GM23338 (cell line): ENCODE results near the gene OR51V1. TPM values are rescaled to one million over a fixed set of nuclear protein-coding genes. Genes with fewer than 3 reads are reported as not detected.

Source experiments
- ATAC-seq: fragments of 200-7000 bp; cut with Tn5 transposase; 3 replicates; pipeline ENCODE4 v1.9.1; 2020
- DNase-seq: peaks from one replicate; pipeline ENCODE4 v3.0.0-alpha.2; 2015; ENCODE audit warnings: low spot score
- H2AFZ ChIP-seq: fragments of 200-600 bp; sonication (generic); 2 replicates; pipeline ENCODE4 v1.8.0; 2016; ENCODE audit warnings: antibody characterized with exemption, mild to moderate bottlenecking, moderate library complexity
- H3F3A ChIP-seq: fragments of 200-600 bp; sonication (generic); replicated peaks from 2 replicates; pipeline ENCODE4 v1.8.0; 2017; ENCODE audit warnings: antibody characterized with exemption, mixed run types, low read depth
- H3K27ac ChIP-seq: fragments of 200-600 bp; sonication (generic); 2 replicates; pipeline ENCODE4 v1.6.1; 2016; ENCODE audit warnings: low read depth
- H3K27me3 ChIP-seq: fragments of 200-600 bp; sonication (generic); 2 replicates; pipeline ENCODE4 v1.8.0; 2016; ENCODE audit warnings: mild to moderate bottlenecking, mixed run types, moderate library complexity; ENCODE audit not compliant: insufficient read depth
- H3K36me3 ChIP-seq: fragments of 200-600 bp; sonication (generic); 2 replicates; pipeline ENCODE4 v1.8.0; 2016; ENCODE audit warnings: mild to moderate bottlenecking; ENCODE audit not compliant: insufficient read depth
- H3K4me1 ChIP-seq: fragments of 200-600 bp; sonication (generic); 2 replicates; pipeline ENCODE4 v1.8.0; 2016; ENCODE audit warnings: mild to moderate bottlenecking, moderate library complexity; ENCODE audit not compliant: insufficient read depth
- H3K4me2 ChIP-seq: fragments of 200-600 bp; sonication (generic); 2 replicates; pipeline ENCODE4 v1.7.1; 2017; ENCODE audit warnings: mixed run types
- H3K4me3 ChIP-seq: fragments of 200-600 bp; sonication (generic); 2 replicates; pipeline ENCODE4 v1.6.1; 2016; ENCODE audit warnings: mixed run types
- H3K79me2 ChIP-seq: fragments of 200-600 bp; sonication (generic); replicated peaks from 2 replicates; pipeline ENCODE4 v1.8.0; 2017; ENCODE audit warnings: mild to moderate bottlenecking; ENCODE audit not compliant: insufficient read depth
- H3K9me2 ChIP-seq: fragments of 200-600 bp; sonication (generic); 2 replicates; pipeline ENCODE4 v1.8.0; 2017; ENCODE audit not compliant: insufficient read depth
- H4K20me1 ChIP-seq: fragments of 200-600 bp; sonication (generic); replicated peaks from 2 replicates; pipeline ENCODE4 v1.8.0; 2017; ENCODE audit warnings: mild to moderate bottlenecking; ENCODE audit not compliant: insufficient read depth
- H3K27ac Mint-ChIP-seq: 2 replicates; pipeline ENCODE4 v1.8.0; 2020; ENCODE audit warnings: inconsistent platforms, mild to moderate bottlenecking, moderate library complexity, mixed read lengths
- H3K27me3 Mint-ChIP-seq: 3 replicates; pipeline ENCODE4 v1.8.0; 2022; ENCODE audit warnings: low read depth, mild to moderate bottlenecking, moderate library complexity, mixed read lengths, inconsistent platforms; ENCODE audit not compliant: insufficient read depth, poor library complexity
- H3K36me3 Mint-ChIP-seq: 3 replicates; pipeline ENCODE4 v1.8.0; 2021; ENCODE audit warnings: low read depth, mild to moderate bottlenecking, inconsistent platforms, moderate library complexity, mixed read lengths
- H3K4me1 Mint-ChIP-seq: 3 replicates; pipeline ENCODE4 v1.8.0; 2020; ENCODE audit warnings: mild to moderate bottlenecking, inconsistent platforms, mixed read lengths
- H3K4me3 Mint-ChIP-seq: 3 replicates; pipeline ENCODE4 v1.8.0; 2021; ENCODE audit warnings: moderate library complexity, mild to moderate bottlenecking, inconsistent platforms, mixed read lengths
- H3K9me3 Mint-ChIP-seq: 3 replicates; pipeline ENCODE4 v1.8.0; 2020; ENCODE audit warnings: moderate library complexity, mild to moderate bottlenecking, inconsistent platforms, mixed read lengths
- CREB1 ChIP-seq: fragments of 250-450 bp; sonication (Bioruptor Pico); IDR thresholded peaks from 2 replicates; pipeline ENCODE4 v1.5.0; 2020; ENCODE audit warnings: low read depth, mild to moderate bottlenecking, moderate library complexity
- ETS1 ChIP-seq: IDR thresholded peaks from 2 replicates; pipeline ENCODE4 v1.6.1; 2016; ENCODE audit warnings: antibody characterized with exemption
- EZH2 ChIP-seq: fragments of 200-600 bp; sonication (generic); IDR thresholded peaks from one replicate; pipeline ENCODE4 v1.8.0; 2017; ENCODE audit warnings: antibody characterized with exemption, mild to moderate bottlenecking, low read depth; ENCODE audit not compliant: unreplicated experiment
- EZH2phosphoT487 ChIP-seq: fragments of 200-600 bp; sonication (generic); IDR thresholded peaks from one replicate; pipeline ENCODE4 v1.8.1; 2018; ENCODE audit warnings: antibody characterized with exemption; ENCODE audit not compliant: unreplicated experiment
- NANOG ChIP-seq: IDR thresholded peaks from 2 replicates; pipeline ENCODE4 v1.6.1; 2016; ENCODE audit warnings: antibody characterized with exemption, borderline replicate concordance
- POLR2AphosphoS5 ChIP-seq: IDR thresholded peaks from 2 replicates; pipeline ENCODE4 v1.6.1; 2016; ENCODE audit warnings: antibody characterized with exemption, low read depth
- STAT1 ChIP-seq: IDR thresholded peaks from one replicate; pipeline ENCODE4 v1.6.1; 2016; ENCODE audit warnings: antibody characterized with exemption; ENCODE audit not compliant: unreplicated experiment
- ZNF331 ChIP-seq: fragments of 250-450 bp; sonication (Bioruptor Pico); IDR thresholded peaks from 2 replicates; pipeline ENCODE4 v1.5.0; 2020; ENCODE audit warnings: low read depth, mild to moderate bottlenecking, moderate library complexity
- ZNF462 ChIP-seq: fragments of 250-450 bp; sonication (Bioruptor Pico); IDR thresholded peaks from 2 replicates; pipeline ENCODE4 v1.5.0; 2020; ENCODE audit warnings: mild to moderate bottlenecking, moderate library complexity
- polyA plus RNA-seq: library from polyadenylated mRNA; unstranded; fragments of >200 nt; fragmentation: Nextera tagmentation; extraction: Ambion mirVana; gene quantifications from 2 replicates; pipeline ENCODE4 v1.2.1, GENCODE V29; 2016
- total RNA-seq: library from RNA; depleted of rRNA; stranded (reverse); fragments of >200 nt; shearing (Covaris generic); gene quantifications from 2 replicates; pipeline ENCODE4 v1.2.3, GENCODE V29; 2014

Gene OR51V1
- total and polyA plus RNA-seq, 2 experiments from 2014 or later: not detected

- Mint-ChIP-seq H3K9me3 (no peaks in the 10 kb centered on the region), H3K27me3 (no peaks in the 10 kb centered on the region), H3K4me3 (no peak overlapping the region), H3K4me1 (no peaks in the 10 kb centered on the region), H3K36me3 (no peaks in the 10 kb centered on the region), H3K27ac (no peak overlapping the region)
- Histone ChIP-seq H3K79me2 (no peaks in the 10 kb centered on the region), H3K27ac (no peak overlapping the region), H3K36me3 (no peaks in the 10 kb centered on the region), H3K9me2 (no peaks in the 10 kb centered on the region), H3K27me3 (no peaks in the 10 kb centered on the region), H3F3A (no peaks in the 10 kb centered on the region), H4K20me1 (no peaks in the 10 kb centered on the region), H2AFZ (no peak overlapping the region), H3K4me3 (no peak overlapping the region), H3K4me2 (no peak overlapping the region), H3K4me1 (no peaks in the 10 kb centered on the region)
- DNase-seq (no peak), ATAC-seq (no peak)
- no peak for TF ChIP-seq ETS1
- TF ChIP-seq NANOG: no peak
- TF ChIP-seq ZNF462 (CRISPR knock-in tag): no peak
- no peak for TF ChIP-seq EZH2
- TF ChIP-seq ZNF331 (CRISPR knock-in tag): no peak
- no peak for TF ChIP-seq POLR2AphosphoS5
- no peak for TF ChIP-seq CREB1 (CRISPR knock-in tag)
- TF ChIP-seq STAT1: no peak
- TF ChIP-seq EZH2phosphoT487: no peak
Observed at GRCh38 chr11:5233307-5233706, 32.8 kb upstream of the OR51V1 start.
